Choroid plexus epithelial cell (primary cell): Measurements from ENCODE around the gene GPR4.
"Not testable (repeated sequence)": the region's sequence is repeated elsewhere in the genome, so short reads cannot be mapped to it uniquely, and the experiment has no call there.

Experiments
- DNase-seq: peaks from one replicate; pipeline ENCODE4 v3.0.0-alpha.2; 2010; ENCODE audit warnings: low read depth
- H3K4me3 ChIP-seq: 2 replicates; pipeline ENCODE4 v1.5.1; 2011; ENCODE audit warnings: low read depth, mild to moderate bottlenecking, control low read depth, low read length, moderate library complexity
- CTCF ChIP-seq: conservative IDR thresholded peaks from 2 replicates; pipeline ENCODE4 v1.5.1; 2011; ENCODE audit warnings: low read depth, mild to moderate bottlenecking, control low read depth, inconsistent platforms, low read length, moderate library complexity

Gene GPR4

DNA sequence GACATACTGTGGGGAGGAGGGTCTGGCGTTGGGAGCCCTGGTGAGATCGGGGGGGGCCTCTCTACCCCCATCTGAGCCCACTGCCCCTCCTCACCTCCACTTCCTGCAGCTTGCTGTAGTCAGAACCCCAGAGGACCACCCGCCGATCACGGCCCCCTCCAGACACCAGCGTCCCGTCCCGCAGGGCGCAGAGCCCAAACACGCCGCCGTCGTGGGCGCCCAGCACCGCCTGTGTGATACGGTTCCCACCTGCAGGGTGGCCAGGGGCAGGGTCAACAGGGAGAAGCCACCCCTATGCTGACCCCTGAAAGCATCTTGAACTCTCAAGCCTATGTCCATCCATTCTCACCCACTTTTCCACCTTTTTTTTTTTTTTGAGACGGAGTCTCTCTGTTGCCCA lies 19.4 kb upstream of the GPR4 start:
- TF ChIP-seq CTCF, result no peak
- no peak overlapping the region for H3K4me3 ChIP-seq
- DNase-seq, result no peak

DNA sequence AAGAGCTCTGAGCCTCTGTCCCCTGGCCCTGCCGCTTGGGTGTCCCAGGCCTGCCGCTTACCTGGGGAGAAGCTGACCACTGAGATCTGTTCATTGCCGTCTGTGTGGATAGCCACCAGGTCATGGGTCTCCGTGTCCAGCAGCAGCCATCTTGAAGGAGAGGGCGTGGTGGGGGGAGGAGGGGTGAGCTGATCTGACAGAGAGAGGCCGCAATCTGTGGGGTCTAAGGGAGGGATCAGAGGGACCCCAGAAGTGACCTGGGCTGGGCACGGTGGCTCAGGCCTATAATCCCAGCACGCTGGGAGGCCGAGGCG lies 14.6 kb upstream of the GPR4 start:
- H3K4me3 ChIP-seq, result no peak overlapping the region
- no peak for TF ChIP-seq CTCF
- DNase-seq, result no peak

- H3K4me3 ChIP-seq, result no peak overlapping the region
- TF ChIP-seq CTCF, result no peak
- peak; percentile 95 for DNase-seq
Measured at GRCh38 chr19:45615795-45616703, 14.0 kb upstream of the GPR4 start.

- not testable (repeated sequence) for DNase-seq, H3K4me3 ChIP-seq
Measured at GRCh38 chr19:45615056-45615455, 13.0 kb upstream of the GPR4 start.

GRCh38 chr19:45613926-45614725 lies 12.1 kb upstream of the GPR4 start:
- no peak for TF ChIP-seq CTCF
- DNase-seq, result peak; percentile 96
- H3K4me3 ChIP-seq, result no peak overlapping the region

DNA sequence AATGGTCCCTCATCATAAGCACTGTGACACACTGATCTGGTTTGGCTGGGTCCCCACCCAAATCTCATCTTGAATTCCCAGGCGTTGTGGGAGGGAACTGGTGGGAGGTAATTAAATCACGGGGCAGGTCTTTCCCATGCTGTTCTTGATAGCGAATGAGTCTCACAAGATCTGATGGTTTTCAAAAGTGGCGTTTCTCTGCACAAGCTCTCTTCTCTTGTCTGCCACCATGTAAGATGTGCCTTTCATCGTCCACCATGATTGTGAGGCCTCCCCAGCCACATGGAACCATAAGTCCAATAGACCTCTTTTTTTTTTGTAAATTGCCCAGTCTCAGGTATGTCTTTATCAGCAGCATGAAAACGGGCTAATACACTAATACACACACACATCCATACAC lies 6.9 kb upstream of the GPR4 start:
- no peak for TF ChIP-seq CTCF
- H3K4me3 ChIP-seq, result no peak overlapping the region
- no peak for DNase-seq

DNA sequence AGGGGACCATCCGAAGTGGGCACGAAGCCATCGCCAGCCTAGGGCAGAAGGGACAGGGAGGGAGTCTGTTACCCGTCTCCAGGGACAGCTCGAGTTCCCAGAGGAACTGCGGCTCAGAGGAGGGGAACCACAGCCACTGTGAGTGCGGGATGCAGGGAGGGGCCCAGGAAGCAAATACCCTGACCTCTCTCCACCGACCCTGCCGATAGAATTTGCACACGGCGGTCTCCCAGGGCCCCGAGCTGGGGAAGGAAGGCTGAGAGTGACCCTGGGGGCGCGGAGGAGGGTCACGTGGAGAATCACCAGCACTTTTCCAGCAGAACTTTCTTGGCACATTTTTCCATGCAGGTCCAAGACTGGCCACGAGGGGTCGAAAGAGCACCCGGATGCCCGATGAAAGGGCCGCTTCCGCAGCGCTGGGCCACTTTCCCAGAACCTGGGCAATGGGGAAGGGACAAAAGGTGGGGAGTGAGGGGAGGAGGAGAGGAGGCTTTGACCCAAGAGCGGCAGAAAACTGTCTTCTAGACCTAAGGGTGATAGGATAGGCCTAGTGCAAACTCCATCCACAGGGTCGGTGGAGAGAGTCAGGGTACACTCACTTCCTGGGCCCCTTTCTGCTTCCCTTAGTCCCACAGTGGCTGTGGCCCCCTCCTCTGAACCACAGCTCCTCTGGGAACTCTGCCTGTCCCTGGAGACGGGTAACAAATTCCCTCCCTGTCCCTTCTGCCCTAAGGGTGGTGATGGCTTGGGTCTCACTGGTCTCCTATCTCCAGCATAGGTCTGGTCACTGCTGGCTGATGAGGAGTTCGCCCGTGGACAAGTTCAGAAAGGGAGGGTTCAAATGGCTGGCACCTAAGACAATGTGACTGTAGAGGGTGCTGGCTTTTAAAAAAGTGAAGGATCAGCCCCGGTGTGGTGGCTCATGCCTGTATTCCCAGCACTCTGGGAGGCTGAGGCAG lies 5.3 kb upstream of the GPR4 start:
- peak; percentile 93 for TF ChIP-seq CTCF
- H3K4me3 ChIP-seq, result peak overlapping the region; percentile 49
- peak; percentile 72 for DNase-seq
